Measurements from ENCODE around the gene SEPTIN6.

Gene SEPTIN6

DNA sequence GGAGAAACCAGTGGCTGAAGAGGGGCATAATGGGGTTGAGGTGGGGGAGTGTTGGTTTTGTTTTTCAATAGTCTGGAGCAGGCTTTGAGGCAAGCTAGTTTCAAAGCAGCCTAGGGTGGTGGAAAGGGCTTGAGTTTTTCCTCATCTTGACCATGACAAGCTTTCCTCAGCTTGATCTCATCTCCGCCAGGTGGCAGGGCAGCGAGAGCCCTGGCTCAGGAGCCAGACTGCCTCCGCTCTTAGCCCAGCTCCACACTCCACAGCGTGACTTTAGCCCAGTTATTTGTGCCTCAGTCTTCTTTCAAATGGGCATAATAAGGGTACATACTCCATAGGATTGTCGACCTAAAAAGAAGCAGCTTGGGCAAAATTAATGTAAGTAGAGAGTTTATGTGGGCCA is 35.5 kb upstream of the SEPTIN6 start:
- TF ChIP-seq, protein P1, sequence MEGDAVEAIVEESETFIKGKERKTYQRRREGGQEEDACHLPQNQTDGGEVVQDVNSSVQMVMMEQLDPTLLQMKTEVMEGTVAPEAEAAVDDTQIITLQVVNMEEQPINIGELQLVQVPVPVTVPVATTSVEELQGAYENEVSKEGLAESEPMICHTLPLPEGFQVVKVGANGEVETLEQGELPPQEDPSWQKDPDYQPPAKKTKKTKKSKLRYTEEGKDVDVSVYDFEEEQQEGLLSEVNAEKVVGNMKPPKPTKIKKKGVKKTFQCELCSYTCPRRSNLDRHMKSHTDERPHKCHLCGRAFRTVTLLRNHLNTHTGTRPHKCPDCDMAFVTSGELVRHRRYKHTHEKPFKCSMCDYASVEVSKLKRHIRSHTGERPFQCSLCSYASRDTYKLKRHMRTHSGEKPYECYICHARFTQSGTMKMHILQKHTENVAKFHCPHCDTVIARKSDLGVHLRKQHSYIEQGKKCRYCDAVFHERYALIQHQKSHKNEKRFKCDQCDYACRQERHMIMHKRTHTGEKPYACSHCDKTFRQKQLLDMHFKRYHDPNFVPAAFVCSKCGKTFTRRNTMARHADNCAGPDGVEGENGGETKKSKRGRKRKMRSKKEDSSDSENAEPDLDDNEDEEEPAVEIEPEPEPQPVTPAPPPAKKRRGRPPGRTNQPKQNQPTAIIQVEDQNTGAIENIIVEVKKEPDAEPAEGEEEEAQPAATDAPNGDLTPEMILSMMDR (IDR thresholded peaks at IDR 0.05): no peak
- TF ChIP-seq ZFX (IDR thresholded peaks at IDR 0.05; ENCODE audit: borderline replicate concordance): no peak

DNA sequence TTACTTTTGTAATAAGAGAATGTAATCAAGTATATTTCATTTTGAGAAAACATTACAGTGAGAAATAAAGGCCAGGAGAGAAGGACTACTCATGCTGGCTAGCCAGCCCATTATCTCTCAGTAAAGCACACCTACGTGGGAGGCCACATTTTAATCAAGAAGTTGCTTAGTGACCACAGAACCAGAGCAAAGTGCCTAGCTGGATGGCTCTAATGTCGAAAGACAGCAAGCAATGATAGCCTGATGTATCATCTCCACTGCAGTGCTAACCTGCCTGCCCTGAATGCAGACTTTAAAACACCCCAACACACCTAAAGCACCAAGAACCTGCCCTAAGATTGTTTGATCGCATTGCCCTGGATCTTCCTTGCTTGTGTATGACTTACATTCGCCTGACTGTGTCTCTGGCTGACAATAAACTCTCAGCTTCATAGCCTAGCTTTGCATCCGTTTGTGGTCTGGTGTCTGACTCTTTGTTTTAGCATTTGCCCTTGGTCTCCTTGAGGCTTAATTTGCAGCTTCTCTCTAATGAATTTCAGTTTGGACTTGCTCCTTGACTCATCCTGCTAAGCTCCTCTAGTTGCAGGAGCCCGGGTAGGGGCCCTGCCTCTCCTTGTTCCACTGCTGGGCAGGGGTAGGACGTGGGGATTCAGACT is 34.1 kb upstream of the SEPTIN6 start:
- TF ChIP-seq, protein P1 (IDR thresholded peaks at IDR 0.05): no peak
- no peak for TF ChIP-seq ZFX (IDR thresholded peaks at IDR 0.05; ENCODE audit: borderline replicate concordance)
- no peak overlapping the region for H3K27ac ChIP-seq

More for the DNA sequence above, 35.5 kb upstream of the SEPTIN6 start:
- H3K27ac ChIP-seq: no peak overlapping the region

DNA sequence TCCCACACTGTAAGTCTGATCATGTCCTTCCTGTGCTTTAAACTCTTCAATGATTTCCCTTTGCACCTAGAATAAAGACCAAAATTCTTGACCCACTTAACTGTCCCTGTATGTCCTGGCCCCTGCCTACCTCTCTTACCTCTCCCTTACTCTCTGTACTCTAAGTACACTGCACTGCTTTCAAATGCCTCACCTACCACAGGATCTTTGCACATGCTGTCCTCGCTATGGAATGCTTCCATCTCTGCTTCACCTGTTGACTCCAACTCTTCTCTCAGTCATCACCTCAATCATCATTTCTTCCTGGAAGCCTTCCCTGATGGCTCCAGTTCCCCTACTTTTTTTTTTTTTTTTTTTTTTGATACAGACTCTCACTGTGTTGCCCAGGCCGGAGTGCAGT is 29.0 kb upstream of the SEPTIN6 start:
- no peak overlapping the region for H3K27ac ChIP-seq
- TF ChIP-seq ZFX (IDR thresholded peaks at IDR 0.05; ENCODE audit: borderline replicate concordance): no peak
- TF ChIP-seq, protein P1 (IDR thresholded peaks at IDR 0.05): no peak

DNA sequence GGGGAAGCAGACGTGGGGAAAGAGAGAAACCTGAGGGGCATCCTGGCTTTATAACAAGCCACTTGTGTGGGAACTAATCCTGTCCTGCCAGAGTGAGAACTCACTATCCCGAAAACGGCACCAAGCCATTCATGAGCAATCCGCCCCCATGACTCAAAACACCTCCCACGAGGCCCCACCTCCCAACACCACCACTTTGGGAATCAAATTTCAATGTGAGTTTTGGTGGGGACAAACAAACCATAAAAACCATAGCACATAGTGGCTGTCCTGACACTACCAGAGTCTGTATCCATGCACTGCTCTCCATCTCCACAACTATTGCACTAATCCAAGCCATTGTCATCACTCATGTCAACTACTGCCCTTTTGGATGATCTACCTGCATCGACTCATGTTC is 28.5 kb upstream of the SEPTIN6 start:
- TF ChIP-seq, protein P1 (IDR thresholded peaks at IDR 0.05): no peak
- TF ChIP-seq ZFX (IDR thresholded peaks at IDR 0.05; ENCODE audit: borderline replicate concordance): no peak
- no peak overlapping the region for H3K27ac ChIP-seq

DNA sequence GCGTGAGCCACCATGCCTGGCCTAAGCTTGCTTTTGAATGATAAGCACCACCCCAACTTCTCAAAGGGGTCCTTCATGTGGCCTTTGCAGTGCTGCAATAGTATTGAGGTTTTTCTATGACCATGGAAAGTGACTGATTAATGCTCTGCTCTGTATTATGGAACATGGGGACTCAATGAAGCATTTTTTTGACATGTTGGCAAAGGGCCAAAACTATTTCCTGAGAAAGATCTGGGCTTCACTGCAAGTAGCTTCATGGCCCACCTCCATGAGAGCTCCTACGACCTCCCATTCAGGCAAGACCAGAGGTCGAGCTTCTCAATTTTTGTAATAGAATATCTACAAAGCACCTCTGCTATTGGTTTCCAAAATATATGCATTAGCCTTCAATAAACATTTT is 16.7 kb upstream of the SEPTIN6 start:
- H3K27ac ChIP-seq: no peak overlapping the region
- TF ChIP-seq ZFX (IDR thresholded peaks at IDR 0.05; ENCODE audit: borderline replicate concordance): no peak
- TF ChIP-seq, protein P1 (IDR thresholded peaks at IDR 0.05): no peak

DNA sequence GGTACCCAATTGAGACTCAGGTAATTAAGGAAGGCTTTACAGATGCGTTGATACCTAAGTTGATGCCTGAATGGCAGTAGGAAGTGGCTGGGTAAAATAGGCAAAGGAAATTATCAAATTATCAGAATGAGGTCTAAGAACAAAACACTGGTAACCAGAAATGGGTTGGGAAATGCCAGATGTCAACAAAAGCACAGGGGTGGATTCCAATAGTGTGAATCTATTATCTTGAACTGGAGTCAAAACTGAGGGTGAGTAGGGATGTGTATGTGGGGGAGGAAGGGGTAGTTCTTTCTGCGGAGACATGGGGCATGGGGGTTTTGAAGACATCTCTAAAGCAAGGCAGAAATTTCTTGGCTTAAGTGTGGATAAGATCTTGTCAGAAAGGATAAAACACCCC is 16.0 kb upstream of the SEPTIN6 start:
- TF ChIP-seq, protein P1 (IDR thresholded peaks at IDR 0.05): no peak
- TF ChIP-seq ZFX (IDR thresholded peaks at IDR 0.05; ENCODE audit: borderline replicate concordance): no peak

DNA sequence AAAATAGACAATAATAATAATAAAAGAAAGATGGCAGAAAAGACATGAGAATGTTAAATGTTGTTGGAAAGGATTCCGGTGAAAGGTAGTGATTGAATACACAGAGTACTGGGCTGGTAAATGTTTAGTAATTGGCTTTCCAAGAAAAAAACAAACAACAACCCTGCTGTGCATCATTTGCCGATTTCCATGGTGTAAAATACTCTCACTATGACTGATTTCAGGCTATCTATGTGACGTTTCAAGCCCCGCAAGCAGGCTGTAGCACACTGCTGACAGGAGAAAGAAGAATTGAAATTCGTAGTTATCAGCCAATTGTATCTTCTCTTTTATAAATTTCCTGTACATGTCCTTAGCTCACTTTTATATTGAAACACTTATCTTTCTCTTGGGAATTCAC is 13.6 kb upstream of the SEPTIN6 start:
- TF ChIP-seq, protein P1 (IDR thresholded peaks at IDR 0.05): no peak
- no peak for TF ChIP-seq ZFX (IDR thresholded peaks at IDR 0.05; ENCODE audit: borderline replicate concordance)
- H3K27ac ChIP-seq: no peak overlapping the region

More for the DNA sequence above, 16.0 kb upstream of the SEPTIN6 start:
- H3K27ac ChIP-seq: no peak overlapping the region

All from 22Rv1 (cell line).